Renal pelvis (tissue), 4 donors: ENCODE results near the gene PHF13. TPM values are rescaled to one million over a fixed set of nuclear protein-coding genes. Genes with fewer than 3 reads are reported as not detected.
A peak's percentile ranks its signal among the peaks of the same experiment; 100 is the strongest.
"Not testable (repeated sequence)": the region's sequence is repeated elsewhere in the genome, so short reads cannot be mapped to it uniquely, and the experiment has no call there.

Experiments used
- DNase-seq: peaks from one replicate; pipeline ENCODE4 v3.0.0-alpha.2; 2013
- polyA plus RNA-seq, 3 donors: library from polyadenylated mRNA; unstranded; fragments of 120-200 nt; gene quantifications; one replicate each; pipeline ENCODE4 v1.2.1, GENCODE V29; 2013; ENCODE audit not compliant: insufficient read length in 3 of 3

Gene PHF13
- polyA plus RNA-seq, 3 donors: 24.7 to 28.2 (median 26.3) TPM

DNA sequence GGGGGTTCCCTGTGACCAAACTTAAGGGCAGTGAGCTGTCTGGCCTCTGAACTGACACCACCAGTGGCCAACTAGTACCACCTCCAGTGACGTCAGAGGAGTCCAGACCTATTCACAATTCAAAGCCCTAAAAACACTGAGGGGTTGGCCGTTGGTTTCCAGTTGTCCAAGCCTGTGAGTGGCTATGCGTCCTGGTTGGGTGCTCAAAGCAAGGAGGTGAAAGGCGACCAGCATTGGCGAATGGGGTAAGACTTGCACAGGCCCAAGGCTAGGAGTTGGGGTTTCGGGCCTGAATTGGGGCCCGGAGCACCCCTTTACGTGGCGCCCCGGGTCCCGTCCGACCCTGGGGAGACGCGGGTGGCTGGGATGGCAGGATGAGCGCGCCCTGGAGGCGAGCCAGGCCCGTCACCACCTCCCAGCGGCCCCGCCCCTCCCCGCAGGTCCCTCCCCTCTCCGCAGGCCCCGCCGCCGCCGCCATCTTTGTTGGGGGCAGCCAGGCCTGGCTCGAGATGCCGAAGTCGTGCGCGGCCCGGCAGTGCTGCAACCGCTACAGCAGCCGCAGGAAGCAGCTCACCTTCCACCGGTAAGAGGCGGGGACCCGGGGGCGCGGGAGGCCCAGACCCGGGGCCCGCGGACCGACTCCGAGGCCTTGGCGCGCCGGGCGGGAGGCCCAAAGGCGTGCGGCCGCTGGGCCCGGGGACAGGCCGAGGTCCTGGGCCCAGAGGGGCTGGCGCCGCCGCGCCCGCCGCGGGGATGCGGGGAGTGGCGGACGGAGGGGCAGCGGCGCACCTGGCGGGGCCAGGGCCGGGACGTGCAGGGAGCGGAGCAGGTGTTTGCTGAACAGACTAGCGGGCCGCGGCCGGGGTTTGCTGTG is 11.4 kb downstream of the PHF13 start, which contains the start of gene THAP3:
TSS of gene THAP3 (plus strand) at position 159 of the 874 bp plus-strand sequence. CDS start at position 510, 351 bp downstream.
- peak; percentile 87 for DNase-seq

DNA sequence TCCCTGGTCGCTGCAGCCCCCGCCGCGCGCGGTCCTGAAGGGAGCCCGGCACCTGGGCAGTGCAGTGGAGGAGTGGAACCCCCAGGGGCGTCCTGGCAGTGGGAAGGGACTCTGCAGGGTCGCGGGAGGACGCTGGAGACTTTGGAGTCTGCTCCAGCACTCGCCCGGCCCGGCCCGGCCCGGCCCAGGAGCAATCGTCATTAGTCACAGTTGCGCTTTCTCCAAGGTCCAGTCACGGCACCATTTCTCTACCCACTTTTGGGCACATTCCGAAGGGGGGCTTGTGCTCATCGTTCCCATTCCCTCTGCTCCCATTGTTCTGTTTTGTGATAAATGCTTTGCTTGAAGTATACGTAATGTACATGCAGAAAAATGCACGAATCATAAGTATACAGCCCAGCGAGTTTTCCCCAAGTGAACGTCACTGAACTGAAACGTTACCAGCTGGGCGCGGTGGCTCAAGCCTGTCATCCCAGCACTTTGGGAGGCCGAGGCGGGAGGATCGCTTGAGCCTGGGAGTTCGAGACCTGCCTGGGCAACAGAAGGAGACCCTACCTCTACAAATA is 12.1 kb downstream of the PHF13 start:
- no peak for DNase-seq

DNA sequence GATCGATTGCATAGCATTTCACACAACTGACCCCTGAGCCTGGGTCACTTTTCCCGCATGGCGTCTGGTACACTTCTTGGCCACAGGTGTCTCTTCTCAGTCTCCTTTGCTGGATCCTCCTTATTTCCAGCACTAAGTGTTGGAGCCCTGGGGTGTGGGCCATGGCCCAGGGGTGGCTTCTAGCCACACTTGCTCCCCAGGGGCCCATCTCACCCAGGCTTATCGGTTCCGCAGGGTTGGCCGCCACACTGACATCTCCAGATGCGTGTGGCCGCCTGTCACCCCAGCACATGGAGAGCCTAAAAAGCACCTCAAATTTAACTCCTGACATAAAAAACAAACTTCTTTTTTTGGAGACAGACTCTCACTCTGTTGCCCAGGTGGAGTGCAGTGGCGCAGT is 13.5 kb downstream of the PHF13 start:
- no peak for DNase-seq

DNA sequence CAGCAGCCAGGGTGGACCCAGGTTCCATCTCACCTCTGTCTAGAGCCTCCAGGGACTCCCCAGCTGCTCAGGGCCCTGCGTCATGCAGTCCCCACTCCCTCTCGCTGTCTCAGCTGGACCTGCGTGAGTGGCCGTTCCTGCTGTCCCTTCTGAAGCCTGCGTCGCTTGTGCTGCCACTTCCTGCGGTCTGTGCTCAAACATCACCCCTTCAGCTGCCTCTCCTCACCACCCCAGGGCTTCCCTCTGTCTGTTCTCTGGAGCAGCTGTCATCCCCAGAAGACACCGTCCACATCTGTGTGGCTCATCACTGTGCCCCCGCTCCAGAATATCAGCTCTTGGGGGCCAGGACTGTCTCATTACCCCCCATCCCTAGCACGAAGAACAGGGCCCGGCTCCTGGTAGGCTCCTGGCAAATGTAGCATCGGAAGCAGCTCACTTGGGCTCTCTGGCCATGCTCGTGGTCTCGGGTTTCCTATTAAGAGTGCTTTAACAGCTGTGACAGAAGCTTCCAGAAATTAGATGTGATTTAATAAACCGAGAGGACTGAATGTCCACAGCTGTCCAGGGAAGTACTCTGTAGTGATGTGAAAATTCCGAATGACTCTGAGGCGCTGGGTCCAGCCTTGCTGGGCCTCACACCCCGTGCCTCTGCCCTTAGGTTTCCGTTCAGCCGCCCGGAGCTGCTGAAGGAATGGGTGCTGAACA is 14.5 kb downstream of the PHF13 start:
- no peak for DNase-seq

DNA sequence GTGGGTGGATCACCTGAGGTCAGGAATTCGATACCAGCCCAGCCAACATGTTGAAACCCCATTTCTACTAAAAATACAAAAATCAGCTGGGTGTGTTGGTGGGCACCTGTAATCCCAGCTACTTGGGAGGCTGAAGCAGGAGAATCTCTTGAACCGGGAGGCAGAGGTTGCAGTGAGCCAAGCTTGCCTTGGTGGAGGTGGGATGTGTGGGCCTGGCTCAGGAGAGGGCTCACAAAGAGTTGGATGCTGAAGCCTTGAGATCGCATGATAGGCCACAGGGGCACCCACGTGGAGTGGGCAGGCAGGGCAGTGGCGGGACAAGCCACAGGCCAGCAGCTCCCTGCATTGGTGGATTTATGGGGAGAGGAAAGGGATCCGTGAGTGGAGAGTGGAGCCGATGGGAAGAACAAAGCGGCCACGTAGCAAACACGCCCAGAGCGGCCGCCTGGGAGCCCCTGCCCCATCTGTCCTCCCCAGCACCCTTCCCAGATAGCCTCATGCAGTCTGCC is 15.5 kb downstream of the PHF13 start:
- no peak for DNase-seq

DNA sequence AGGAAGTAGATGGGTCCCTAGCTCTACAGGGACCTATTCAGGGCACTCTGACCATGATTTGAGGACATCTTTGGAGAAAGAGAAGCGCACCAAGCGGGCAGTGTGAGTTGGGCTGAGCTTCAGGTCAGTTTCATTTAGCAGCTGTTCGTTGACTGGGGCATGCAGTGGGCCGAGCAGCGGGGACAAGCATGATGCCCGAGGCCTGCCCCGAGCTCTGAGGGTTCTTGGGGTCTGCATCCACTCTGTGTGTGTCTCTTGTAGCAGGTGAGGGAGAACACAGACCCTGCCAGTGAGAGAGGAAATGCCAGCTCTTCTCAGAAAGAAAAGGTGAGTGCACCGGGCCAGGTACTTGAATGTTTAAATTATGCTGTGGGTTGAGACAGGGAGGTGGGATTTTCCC is 16.5 kb downstream of the PHF13 start:
- no peak for DNase-seq

DNA sequence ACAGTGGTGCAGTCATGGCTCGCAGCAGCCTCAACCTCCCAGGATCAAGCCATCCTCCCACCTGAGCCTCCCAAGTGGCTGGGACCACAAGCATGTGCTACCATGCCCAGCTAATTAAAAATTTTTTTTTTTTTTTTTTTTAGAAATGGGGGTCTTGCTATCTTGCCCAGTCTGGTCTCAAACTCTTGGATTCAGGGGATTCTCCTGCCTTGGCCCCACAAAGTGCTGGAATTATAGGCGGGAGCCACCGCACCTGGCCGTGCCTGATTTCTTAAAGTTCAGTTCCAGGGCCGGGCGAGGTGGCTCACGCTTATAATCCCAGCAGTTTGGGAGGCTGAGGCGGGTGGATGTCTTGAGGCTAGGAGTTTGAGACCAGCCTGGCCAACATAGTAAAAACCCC is 17.5 kb downstream of the PHF13 start:
- DNase-seq: no peak

DNA sequence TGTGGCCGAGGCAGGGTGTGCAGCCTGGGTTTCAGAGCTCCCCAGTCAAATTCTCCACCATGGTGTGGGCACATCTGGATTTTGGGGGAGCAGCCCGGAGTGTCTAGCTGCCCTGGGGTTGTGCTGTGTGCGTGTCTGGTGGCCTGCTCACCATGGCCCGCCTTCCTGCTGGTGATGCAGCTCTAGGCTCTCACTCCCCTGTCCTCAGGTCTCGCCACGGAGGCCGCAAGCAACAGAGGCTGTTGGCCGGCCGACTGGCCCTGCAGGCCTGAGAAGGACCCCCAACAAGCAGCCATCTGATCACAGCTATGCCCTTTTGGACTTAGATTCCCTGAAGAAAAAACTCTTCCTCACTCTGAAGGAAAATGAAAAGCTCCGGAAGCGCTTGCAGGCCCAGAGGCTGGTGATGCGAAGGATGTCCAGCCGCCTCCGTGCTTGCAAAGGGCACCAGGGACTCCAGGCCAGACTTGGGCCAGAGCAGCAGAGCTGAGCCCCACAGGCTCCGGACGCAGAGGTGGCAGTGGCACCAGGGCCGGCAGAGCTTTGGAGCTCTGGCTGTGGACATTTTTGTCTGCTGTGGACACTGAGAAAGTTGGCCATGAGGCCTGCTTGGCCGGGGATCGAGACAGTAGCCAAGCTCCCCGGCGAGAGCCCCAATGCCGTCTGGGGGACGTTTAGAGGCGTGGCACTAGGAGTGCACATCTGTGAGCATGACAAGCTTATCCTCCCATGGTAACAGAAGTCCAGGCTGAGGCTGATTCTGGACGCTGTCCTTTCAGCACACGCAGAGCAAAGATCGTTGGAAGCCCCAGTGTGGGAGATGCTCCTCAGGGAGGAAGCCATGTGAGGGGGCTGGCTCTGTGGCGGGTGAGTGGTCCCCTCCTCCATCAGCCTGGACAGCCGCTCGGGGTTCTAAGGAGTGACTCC is 19.3 kb downstream of the PHF13 start:
- DNase-seq: no peak

DNA sequence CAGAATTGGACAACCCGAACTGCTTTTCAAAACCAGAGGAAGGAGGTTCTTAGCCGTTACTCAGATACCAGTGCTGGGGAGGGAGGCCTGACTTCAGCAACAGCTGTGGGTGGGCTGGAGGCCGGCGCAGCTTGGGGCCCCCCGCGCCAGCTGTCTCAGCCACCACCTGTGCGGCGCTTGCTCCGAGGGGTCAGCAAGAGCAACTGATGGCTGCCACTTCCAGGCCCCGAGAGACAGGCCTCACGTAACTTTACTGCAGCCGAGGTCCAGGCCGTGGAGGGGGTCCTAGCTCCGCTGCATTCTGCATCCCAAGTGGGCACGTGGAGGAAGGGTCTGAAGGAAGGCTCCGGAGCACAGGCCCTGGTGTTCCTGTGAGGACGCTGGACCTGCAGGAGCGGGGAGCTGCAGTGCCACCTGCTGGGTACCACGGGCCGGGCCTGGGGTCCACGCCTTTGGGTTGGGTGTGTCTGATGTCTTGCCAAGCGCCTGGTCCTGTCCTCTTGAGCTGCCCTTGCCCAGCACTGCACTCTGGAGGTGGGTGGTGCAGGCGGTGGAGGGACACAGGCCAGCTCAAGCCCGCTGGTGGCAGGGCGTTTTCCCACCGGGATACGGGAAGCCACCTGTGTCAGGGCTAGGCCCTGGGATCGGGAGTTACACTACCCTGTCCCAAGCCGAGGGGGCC is 21.0 kb downstream of the PHF13 start:
- DNase-seq: peak; percentile 28

DNA sequence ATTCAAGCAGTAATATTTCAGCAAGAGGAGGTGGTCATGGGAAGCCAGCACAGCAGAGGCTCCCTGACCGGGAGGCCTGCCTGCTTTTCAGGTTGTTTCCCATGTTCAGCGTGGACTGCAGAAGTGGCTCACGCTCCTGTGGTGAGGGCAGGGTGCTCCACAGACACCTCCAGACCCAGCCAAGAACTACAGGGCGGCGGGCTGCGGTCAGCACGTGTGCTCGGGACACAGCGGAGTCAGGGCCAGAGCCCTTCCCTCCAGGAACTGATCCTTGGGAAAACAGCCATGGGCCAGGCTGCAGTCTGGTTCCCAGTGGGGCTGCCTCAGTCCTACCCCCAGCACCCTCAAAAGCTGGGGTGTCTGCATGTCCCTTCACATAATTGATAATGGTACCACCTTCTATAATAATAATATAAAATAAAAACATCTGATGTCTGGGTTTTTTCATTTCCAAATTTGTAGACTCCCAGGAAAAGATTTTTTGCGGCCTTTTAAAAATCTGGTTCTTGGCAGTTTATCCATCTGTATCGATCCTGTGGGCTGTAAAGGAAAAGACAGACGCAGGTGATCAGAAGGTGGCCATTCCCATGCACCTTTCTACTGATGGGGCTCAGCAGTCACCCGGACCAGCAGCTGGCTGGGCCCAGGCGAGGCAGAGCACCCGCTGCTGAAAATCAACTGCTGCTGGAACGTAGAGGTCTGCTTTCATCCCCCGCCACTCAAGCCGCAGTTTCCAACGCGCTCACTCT is 21.8 kb downstream of the PHF13 start:
- no peak for DNase-seq

DNA sequence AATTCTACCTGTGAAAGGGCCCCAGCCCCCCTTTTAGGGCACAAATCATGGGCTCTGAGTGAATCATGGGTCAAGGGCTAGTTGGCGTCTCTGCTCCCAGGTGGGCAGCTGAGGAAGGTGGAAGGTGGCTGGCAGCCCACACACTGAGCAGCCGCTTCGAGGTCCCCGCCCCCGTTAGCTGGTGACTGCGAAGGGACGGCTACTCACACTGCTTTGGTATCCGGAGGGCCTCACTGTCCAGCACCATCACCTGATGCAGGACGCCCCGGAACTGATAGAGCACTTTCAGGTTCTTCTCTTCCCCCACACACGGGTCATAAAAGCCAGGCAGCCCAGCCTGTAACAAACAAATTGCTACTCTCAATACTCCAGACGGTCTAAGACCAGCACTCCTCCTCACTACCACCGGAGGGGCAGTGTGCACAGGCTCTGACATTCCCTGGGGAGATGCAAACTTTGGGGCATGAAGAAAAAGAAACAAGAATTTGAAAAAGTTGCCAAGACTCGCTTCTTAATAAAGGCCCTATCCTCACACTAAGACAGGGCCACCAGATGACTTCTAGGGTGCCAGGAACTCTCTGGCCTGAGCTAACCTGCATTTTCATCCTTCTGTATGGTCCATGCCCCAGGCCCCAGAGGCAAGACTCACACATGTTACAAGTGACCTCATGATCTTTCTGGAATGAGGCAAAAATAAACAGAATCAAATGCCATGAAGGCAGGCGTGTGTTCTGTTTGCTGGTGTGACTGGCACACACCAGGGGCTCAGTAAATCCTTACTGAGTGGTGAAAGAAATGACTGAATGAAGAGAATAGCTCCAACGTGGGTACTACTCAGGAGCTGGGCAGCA is 22.6 kb downstream of the PHF13 start:
- no peak for DNase-seq

DNA sequence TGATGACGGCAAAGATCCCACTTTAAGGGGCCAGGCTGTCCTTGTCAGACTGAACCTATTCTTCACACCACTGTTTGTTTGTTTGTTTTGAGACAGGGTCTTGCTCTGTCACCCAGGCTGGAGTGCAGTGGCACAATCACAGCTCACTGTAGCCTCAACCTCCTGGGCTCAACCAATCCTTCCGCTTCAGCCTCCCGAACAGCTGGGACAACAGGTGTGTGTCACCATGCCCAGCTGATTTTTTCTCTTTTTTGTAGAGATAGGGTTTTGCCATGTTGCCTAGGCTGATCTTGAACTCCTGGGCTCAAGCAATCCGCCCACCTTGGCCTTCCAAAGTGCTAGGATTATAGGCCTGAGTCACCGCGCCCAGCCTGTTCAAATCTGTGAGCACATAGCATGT is 23.2 kb downstream of the PHF13 start:
- DNase-seq: not testable (repeated sequence)

DNA sequence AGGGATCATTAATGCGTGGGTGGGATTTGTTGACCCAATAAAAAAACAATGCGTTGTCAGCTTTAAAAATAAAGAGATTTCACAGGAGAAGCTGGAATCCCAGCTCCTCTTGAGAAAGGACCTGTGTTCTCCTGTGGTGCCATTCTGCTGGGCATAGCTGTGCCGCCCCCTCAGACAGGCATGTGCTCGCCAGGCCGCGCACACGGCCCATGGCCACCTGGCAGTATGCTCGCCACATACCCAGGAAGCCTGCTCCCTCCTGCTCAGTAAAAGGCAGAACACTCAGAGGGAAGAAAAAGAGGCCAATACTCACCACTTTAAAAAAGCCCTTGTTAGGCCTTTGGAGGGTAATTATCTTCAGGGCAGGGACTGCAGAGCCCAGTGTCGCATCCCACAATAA is 24.2 kb downstream of the PHF13 start:
- no peak for DNase-seq

DNA sequence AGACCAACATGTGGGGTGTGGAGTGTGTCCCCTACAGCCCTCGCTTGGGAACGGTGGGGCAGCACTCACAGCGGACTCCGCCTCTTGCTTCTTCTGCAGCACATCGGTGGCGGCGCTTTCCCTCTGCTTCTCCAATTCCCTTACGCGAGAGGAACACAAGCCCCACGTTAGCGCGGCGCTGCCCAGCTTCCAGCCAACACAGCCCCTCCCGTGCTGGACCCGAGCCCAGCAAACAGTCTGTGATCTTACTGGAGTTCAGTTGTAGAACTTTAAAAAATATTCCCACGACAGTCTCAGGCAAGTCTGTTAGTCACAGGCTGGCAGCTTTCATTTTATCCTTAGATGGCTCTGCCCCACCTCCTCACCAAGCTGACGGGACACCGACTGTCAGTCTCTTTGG is 24.7 kb downstream of the PHF13 start:
- DNase-seq: no peak

DNA sequence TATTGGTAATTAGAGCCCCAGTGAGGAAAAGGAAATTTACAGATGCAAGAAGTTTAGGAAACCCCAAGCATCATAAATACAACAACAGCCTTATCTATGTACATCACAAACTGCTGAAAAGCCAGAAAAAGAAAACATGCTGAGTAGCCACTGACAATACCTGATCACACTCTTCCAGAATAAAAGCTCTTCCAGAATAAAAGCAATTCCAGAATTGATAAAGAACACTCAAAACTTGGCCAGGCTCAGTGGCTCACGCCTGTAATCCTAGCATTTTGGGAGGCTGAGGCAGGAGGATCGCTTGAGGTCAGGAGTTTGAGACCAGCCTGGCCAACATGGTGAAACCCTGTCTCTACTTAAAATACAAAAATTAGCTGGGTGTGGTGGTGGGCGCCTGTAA is 27.3 kb downstream of the PHF13 start:
- DNase-seq: not testable (repeated sequence)

DNA sequence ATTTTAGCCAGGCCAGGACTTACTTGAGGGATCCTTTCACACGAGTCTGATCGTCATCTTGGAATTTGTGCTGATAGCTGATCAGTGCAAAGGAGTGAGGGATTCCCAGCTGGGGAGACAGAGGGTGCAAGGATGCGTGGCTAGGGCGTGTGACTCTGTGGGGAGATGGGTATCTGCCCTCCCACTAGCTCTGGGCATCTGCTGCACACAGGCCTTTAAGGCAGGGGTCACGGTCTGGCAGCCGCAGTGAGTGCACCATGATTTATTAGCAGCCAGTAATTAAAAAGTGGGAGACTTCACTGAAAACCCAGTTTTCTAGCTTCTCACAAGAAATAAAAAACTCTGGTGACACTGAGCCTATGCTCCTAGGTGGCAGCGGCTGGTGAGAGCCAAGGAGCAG is 31.5 kb downstream of the PHF13 start:
- peak; percentile 69 for DNase-seq

DNA sequence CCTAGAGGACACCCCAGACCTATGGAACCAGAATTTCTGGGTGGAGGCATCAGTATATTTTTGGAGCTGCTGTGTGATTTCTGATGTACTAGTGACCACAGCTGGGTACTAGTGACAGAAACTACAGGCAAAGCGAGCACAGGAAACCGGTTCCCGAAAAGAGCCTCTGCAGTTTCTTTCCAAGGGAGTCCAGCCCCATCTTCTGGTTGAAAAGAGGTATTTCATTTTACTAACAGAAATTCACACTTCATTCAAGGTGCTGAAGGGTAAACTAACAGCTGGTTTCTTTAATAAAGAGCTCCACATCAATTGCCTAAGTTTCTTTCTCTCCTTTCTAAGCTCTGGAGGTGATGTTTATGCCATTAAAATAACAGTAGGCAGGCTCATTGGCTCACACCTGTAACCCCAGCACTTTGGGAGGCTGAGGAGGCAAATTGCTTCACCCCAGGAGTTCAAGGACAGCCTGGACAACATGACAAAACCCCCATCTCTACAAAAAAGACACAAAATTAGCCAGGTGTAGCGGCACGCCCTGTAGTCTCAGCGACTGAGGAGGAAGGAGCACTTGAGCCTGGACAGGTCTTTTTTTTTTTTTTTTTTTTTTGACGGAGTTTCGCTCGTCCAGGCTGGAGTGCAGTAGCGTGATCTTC is 33.1 kb downstream of the PHF13 start:
- DNase-seq: peak; percentile 69

DNA sequence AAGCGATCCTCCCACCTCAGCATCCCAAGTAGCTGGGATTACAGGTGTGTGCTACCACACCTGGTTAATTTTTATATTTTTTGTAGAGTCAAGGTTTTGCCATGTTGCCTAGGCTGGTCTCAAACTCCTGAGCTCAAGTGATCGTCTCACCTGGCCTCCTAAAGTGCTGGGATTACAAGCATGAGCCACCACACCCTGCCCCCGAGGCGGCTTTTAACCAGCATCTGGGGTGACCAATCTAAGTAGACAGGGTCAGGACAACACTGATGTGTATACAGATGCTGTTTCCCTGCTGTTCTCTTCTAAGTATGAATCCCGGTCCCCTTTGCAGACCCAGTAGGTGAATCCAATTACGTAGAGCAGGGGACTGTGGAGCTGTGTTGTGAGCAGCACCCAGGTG is 35.0 kb downstream of the PHF13 start:
- no peak for DNase-seq

DNA sequence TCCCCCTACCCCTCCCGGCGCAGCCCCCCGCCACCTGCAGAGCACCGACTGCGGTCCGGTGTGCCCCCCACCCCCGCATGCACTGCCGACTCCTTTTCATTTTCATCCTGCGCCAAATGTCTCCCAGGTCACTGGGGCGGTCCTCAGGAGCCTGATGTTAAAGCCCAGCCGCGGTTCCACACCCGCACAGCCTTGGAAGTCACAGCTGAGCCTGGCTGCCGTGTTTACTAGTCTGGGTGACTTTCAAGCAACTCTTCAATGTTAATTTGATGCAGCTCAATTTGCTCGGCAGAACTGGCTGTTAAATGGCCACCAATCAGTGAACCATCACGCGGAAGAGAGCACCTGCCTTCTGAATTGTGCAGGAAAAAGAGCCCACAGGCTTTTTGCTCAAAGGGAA is 38.4 kb downstream of the PHF13 start:
- DNase-seq: peak; percentile 24
